ENCODE results near the gene JUND. TPM values are rescaled to one million over a fixed set of nuclear protein-coding genes. Genes with fewer than 3 reads are reported as not detected.

Gene JUND
- polyA plus RNA-seq, 4 donors = 129 to 211 (median 162) TPM

DNA sequence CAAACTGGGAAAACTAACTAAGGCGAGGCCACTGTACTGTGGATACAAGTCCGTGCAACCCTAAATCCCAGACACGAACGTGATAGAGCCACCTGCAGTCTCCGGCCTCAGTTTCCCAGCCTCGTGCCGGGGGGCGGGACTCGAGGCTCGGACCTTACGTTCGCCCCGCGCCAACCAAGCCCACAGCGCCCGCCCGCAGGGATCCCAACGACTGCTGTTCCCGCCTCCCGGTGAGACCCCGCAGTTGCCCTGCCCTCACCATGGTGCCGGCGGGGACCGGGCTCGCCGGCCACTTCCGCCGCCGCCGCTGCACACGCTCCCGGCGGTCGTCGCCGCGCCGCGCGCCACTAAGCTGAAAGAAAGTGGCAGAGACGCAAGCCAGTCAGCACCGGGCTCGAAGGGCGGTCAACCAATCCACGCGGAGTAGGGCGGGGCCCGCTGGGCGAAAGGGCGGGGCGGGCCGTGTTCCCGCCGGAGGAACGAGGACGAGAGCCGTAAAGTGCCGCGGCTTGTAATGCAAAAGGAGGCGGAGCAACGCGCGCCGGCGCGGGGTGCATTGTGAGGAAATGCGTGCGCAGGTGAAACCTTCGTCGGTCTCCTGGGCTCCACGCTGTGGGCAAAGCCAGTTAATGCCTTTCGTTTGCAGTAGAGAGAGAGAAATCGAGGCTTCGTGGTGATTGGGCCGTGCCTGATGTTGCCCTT, 41.5 kb upstream of the JUND start, which contains the start of gene LSM4:
Gene LSM4 (minus strand): TSS at position 318 of the 702 bp plus-strand sequence. CDS start 56 bp downstream, at position 262.
- peak within 1 kb of the TSS; percentile 95 to 98 (median 95) for H3K27ac ChIP-seq (ENCODE audit: low read depth in 1 of 3, low read length in 2 of 3)
- H3K9me3 ChIP-seq (ENCODE audit: control insufficient read depth in 2 of 2, insufficient read depth in 1 of 2, low read depth in 1 of 2, low read length in 1 of 2) = no peaks in the 10 kb centered on the region
- H3K27me3 ChIP-seq (ENCODE audit: control insufficient read depth in 3 of 3, insufficient read depth in 3 of 3, low read length in 3 of 3) = no peaks in the 10 kb centered on the region
- peaks cover 6 to 56% (median 10%) of the 10 kb centered on the region in 3 donors for H3K4me1 ChIP-seq (ENCODE audit: control insufficient read depth in 3 of 3, insufficient read depth in 2 of 3, low read depth in 1 of 3, low read length in 2 of 3)
- peak within 1 kb of the TSS; percentile 64 to 91 (median 82) for H3K4me3 ChIP-seq (ENCODE audit: low read depth in 1 of 3, low read length in 3 of 3)
- peak; percentile 99 for DNase-seq
- no peak for FAIRE-seq
- peaks cover 0 to 14% (median 0%) of the 10 kb centered on the region in 3 donors for H3K36me3 ChIP-seq (ENCODE audit: control insufficient read depth in 3 of 3, insufficient read depth in 2 of 3, low read depth in 1 of 3, low read length in 3 of 3)
- WGBS, 3 donors = 0 to 1% (median 1%) methylated on average over 71 to 75 of the region's 75 CpGs

DNA sequence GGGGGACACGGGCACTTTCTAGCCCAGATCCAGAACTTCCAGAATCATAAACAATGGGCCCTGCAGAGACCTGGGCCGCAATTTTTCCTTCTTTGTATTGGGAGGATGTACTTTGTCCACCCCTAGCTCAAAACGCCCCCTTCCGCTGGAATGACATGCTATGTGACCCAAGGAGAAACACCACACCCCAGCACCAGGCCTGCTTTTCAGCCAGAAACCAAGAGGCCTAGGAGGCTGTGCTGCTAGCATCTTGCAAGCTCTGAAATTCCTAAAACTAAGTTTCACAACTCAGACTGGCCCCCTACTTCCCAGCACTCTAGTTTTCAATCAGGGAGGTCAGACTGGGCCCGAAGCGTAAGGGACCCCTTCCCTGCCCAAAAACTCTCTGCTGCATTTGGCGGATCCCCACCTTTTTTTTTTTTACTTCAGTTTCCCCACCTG, 40.9 kb upstream of the JUND start:
- Histone ChIP-seq H3K9me3 (ENCODE audit: control insufficient read depth in 2 of 2, insufficient read depth in 1 of 2, low read depth in 1 of 2, low read length in 1 of 2) (no peaks in the 10 kb centered on the region), H3K36me3 (ENCODE audit: control insufficient read depth in 3 of 3, insufficient read depth in 2 of 3, low read depth in 1 of 3, low read length in 3 of 3) (peaks cover 0 to 15% (median 0%) of the 10 kb centered on the region in 3 donors), H3K4me1 (ENCODE audit: control insufficient read depth in 3 of 3, insufficient read depth in 2 of 3, low read depth in 1 of 3, low read length in 2 of 3) (peaks cover 8 to 61% (median 11%) of the 10 kb centered on the region in 3 donors), H3K4me3 (ENCODE audit: low read depth in 1 of 3, low read length in 3 of 3) (peak overlapping the region; percentile 64 to 91 (median 82)), H3K27me3 (ENCODE audit: control insufficient read depth in 3 of 3, insufficient read depth in 3 of 3, low read length in 3 of 3) (no peaks in the 10 kb centered on the region), H3K27ac (ENCODE audit: low read depth in 1 of 3, low read length in 2 of 3) (peak overlapping the region; percentile 95 to 98 (median 95))
- FAIRE-seq (no peak), DNase-seq (peak; percentile 84 to 91)
- WGBS, 3 donors = 0 to 2% (median 2%) methylated on average over 7 of the region's 7 CpGs

DNA sequence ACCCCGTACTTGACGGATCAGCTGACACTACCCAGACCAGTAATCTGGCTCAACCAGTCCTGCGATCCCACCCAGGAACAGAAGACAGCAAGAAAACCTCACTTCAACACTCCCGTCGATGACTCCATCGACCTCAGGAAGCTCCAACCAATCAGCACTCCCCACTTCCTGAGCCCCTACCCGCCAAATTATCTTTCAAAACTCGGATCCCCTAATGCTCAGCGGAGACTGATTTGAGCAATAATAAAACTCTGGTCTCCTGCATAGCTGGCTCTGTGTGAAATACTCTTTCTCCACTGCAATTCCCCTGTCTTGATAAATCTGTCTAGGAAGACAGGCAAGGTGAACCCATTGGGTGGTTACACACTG, 40.3 kb upstream of the JUND start:
- H3K4me1 ChIP-seq (ENCODE audit: control insufficient read depth in 3 of 3, insufficient read depth in 2 of 3, low read depth in 1 of 3, low read length in 2 of 3) = peaks cover 8 to 61% (median 11%) of the 10 kb centered on the region in 3 donors
- no peaks in the 10 kb centered on the region for H3K9me3 ChIP-seq (ENCODE audit: control insufficient read depth in 2 of 2, insufficient read depth in 1 of 2, low read depth in 1 of 2, low read length in 1 of 2)
- FAIRE-seq (no peak), DNase-seq (peak in 1 of 2 donors; percentile 32)
- peaks cover 0 to 17% (median 0%) of the 10 kb centered on the region in 3 donors for H3K36me3 ChIP-seq (ENCODE audit: control insufficient read depth in 3 of 3, insufficient read depth in 2 of 3, low read depth in 1 of 3, low read length in 3 of 3)
- peak overlapping the region; percentile 95 to 98 (median 95) for H3K27ac ChIP-seq (ENCODE audit: low read depth in 1 of 3, low read length in 2 of 3)
- peak overlapping the region in 2 of 3 donors; percentile 64 to 82 for H3K4me3 ChIP-seq (ENCODE audit: low read depth in 1 of 3, low read length in 3 of 3)
- no peaks in the 10 kb centered on the region for H3K27me3 ChIP-seq (ENCODE audit: control insufficient read depth in 3 of 3, insufficient read depth in 3 of 3, low read length in 3 of 3)
- 15 to 31% (median 21%) methylated on average over 9 of the region's 9 CpGs for WGBS, 3 donors

DNA sequence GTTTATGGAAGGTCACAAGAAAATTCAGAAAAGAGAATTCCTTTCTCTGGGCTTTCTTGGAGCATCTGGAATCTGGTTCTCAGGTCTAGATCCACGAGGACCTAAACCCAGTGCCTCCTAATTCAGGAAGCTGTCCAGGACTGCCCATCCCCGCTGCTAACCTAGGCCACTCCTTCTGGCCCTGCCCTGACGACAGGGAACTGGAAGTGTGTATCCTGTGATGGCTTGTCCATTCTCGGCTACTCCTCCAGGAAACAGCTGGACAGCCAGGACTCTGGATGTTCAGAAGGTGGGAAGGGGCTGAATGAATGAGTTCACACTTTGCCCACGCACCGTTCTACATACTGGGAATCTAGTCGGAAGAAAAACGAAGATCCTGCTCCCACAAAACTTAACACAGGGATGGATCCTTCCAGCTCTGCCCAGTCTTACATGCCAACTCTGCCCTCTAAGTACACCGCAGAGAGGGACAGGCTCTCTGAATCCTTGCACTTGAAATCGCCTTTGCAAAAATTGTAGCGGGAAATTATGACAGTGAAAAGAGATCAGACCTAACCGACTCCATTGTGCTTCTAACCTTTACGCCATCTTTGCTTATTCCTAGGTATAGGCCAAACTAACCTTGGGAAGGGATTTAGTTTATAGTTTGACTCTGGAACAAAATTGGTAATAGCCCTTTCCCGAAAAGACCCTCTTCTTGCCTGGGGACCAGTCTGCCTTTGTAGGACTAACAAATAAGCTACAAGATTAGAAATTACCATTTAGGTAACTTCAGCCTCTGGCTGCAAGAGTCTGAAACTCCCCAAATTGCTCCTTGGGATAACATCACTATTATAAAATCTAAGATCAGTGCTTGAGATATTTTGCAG, 39.7 kb upstream of the JUND start:
- Histone ChIP-seq H3K4me3 (ENCODE audit: low read depth in 1 of 3, low read length in 3 of 3) (no peak overlapping the region), H3K36me3 (ENCODE audit: control insufficient read depth in 3 of 3, insufficient read depth in 2 of 3, low read depth in 1 of 3, low read length in 3 of 3) (peaks cover 0 to 19% (median 0%) of the 10 kb centered on the region in 3 donors), H3K4me1 (ENCODE audit: control insufficient read depth in 3 of 3, insufficient read depth in 2 of 3, low read depth in 1 of 3, low read length in 2 of 3) (peaks cover 8 to 63% (median 11%) of the 10 kb centered on the region in 3 donors), H3K27ac (ENCODE audit: low read depth in 1 of 3, low read length in 2 of 3) (peak overlapping the region; percentile 95 to 98 (median 95)), H3K9me3 (ENCODE audit: control insufficient read depth in 2 of 2, insufficient read depth in 1 of 2, low read depth in 1 of 2, low read length in 1 of 2) (no peaks in the 10 kb centered on the region), H3K27me3 (ENCODE audit: control insufficient read depth in 3 of 3, insufficient read depth in 3 of 3, low read length in 3 of 3) (no peaks in the 10 kb centered on the region)
- FAIRE-seq (no peak), DNase-seq (peak; percentile 65 to 89)
- 61 to 63% (median 62%) methylated on average over 14 of the region's 14 CpGs for WGBS, 3 donors

DNA sequence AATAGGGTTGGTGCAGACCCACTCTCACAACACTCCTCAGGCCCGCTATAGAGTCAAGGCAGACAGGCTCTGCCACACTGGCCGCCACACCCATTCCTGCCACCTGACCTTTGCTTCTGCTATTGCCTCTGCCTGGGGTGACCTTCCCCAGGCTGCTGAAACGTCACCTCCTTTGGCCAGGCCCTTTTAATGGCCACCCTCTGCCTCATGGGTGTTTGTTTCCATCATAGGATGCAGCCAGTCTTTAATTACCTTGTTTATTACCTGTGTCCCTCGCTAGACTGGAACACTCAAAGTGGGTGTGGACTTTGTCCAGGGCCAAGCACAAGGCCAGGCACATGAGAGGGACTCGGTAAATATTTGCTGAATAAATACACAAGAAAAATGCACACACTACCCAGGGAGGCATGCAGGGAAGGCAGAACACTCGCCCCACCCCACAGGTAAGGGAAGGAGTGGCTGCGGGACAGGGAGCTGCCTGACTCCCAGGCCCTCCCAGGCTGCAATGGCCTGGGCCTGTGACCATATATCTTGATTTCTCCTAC, 38.2 kb upstream of the JUND start:
- Histone ChIP-seq H3K9me3 (ENCODE audit: control insufficient read depth in 2 of 2, insufficient read depth in 1 of 2, low read depth in 1 of 2, low read length in 1 of 2) (no peaks in the 10 kb centered on the region), H3K27ac (ENCODE audit: low read depth in 1 of 3, low read length in 2 of 3) (peak overlapping the region; percentile 95 to 98 (median 95)), H3K27me3 (ENCODE audit: control insufficient read depth in 3 of 3, insufficient read depth in 3 of 3, low read length in 3 of 3) (no peaks in the 10 kb centered on the region), H3K4me3 (ENCODE audit: low read depth in 1 of 3, low read length in 3 of 3) (no peak overlapping the region), H3K36me3 (ENCODE audit: control insufficient read depth in 3 of 3, insufficient read depth in 2 of 3, low read depth in 1 of 3, low read length in 3 of 3) (peaks cover 0 to 33% (median 0%) of the 10 kb centered on the region in 3 donors), H3K4me1 (ENCODE audit: control insufficient read depth in 3 of 3, insufficient read depth in 2 of 3, low read depth in 1 of 3, low read length in 2 of 3) (peaks cover 8 to 64% (median 11%) of the 10 kb centered on the region in 3 donors)
- WGBS, 3 donors = 23 to 57% (median 44%) methylated on average over 7 of the region's 7 CpGs
- FAIRE-seq = no peak
- DNase-seq = peak; percentile 86 to 98

DNA sequence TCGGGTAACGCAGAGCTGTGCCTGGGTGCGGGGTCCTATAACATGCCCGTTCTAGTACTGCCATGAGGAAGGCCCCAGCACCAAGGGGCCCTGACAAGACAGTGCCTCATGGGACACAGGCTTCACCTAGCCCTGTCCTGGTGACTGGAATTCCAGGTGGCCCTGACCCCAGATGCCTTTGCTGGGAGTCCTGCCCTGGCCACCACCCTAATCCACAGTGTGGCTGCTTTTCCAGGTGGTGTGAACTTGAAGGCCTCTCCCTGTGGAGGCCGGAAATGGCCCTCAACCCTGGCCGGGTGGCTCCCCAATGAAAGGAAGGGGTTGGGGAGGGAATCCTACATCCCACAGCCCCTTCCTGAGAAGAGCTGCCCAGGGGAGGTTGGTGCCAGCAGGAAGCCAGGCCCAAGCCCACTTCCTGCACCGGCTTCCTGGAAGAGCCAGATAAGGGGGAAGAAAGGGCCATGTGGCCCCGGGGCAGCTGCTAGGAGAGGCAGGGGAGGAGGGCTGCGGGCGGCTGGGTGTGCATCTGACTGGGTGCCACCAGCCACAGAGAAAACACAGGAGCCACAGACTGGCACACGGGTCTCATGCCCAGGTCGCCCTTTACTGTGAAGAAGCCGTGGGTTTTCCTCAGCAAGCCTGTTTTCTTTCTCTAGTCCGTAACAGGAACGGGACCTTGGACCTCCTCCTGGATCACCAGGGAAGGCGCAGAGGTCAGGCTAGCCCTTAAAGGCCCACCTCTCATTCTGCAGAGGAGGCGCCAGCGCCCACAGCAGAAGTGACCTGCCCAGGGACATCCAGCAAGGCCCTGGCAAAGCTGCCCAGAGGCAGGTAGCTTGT, 36.8 kb upstream of the JUND start:
- Histone ChIP-seq H3K9me3 (ENCODE audit: control insufficient read depth in 2 of 2, insufficient read depth in 1 of 2, low read depth in 1 of 2, low read length in 1 of 2) (no peaks in the 10 kb centered on the region), H3K4me1 (ENCODE audit: control insufficient read depth in 3 of 3, insufficient read depth in 2 of 3, low read depth in 1 of 3, low read length in 2 of 3) (peaks cover 8 to 53% (median 11%) of the 10 kb centered on the region in 3 donors), H3K4me3 (ENCODE audit: low read depth in 1 of 3, low read length in 3 of 3) (no peak overlapping the region), H3K36me3 (ENCODE audit: control insufficient read depth in 3 of 3, insufficient read depth in 2 of 3, low read depth in 1 of 3, low read length in 3 of 3) (peaks cover 0 to 48% (median 0%) of the 10 kb centered on the region in 3 donors), H3K27me3 (ENCODE audit: control insufficient read depth in 3 of 3, insufficient read depth in 3 of 3, low read length in 3 of 3) (no peaks in the 10 kb centered on the region), H3K27ac (ENCODE audit: low read depth in 1 of 3, low read length in 2 of 3) (peak overlapping the region; percentile 85 to 95 (median 95))
- 31 to 49% (median 43%) methylated on average over 18 of the region's 18 CpGs for WGBS, 3 donors
- DNase-seq = peak; percentile 65 to 67
- FAIRE-seq = no peak

DNA sequence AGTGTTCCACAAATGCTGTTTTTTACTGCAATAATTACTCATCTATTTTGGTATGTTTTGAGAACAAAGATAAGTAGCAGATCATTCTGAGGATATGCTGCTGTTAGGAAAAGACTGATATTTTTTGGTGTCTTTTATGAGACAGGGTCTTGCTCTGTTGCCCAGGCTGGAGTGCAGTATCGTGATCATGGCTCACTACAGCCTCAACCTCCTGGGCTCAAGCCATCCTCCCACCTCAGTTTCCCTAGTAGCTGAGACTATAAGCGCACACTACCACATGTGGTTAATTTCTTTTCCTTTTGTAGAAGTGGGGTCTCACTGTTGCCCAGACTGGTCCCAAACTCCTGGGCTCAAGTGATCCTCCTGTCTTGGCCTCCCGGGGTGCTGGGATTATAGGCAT, 32.0 kb upstream of the JUND start:
- Histone ChIP-seq H3K27ac (ENCODE audit: low read depth in 1 of 3, low read length in 2 of 3) (peak overlapping the region in 1 of 3 donors; percentile 24), H3K4me1 (ENCODE audit: control insufficient read depth in 3 of 3, insufficient read depth in 2 of 3, low read depth in 1 of 3, low read length in 2 of 3) (peaks cover 6 to 48% (median 8%) of the 10 kb centered on the region in 3 donors)

More for the DNA sequence above, 32.0 kb upstream of the JUND start:
- H3K9me3 ChIP-seq (ENCODE audit: control insufficient read depth in 2 of 2, insufficient read depth in 1 of 2, low read depth in 1 of 2, low read length in 1 of 2) = no peaks in the 10 kb centered on the region
- DNase-seq (no peak), FAIRE-seq (no peak)
- WGBS, 3 donors = 95 to 99% (median 98%) methylated on average over 3 of the region's 3 CpGs
- H3K27me3 ChIP-seq (ENCODE audit: control insufficient read depth in 3 of 3, insufficient read depth in 3 of 3, low read length in 3 of 3) = no peaks in the 10 kb centered on the region
- H3K36me3 ChIP-seq (ENCODE audit: control insufficient read depth in 3 of 3, insufficient read depth in 2 of 3, low read depth in 1 of 3, low read length in 3 of 3) = peaks cover 2 to 85% (median 4%) of the 10 kb centered on the region in 3 donors
- H3K4me3 ChIP-seq (ENCODE audit: low read depth in 1 of 3, low read length in 3 of 3) = no peak overlapping the region

All from small intestine (tissue), 7 donors.